GM21381 (cell line): Measurements from ENCODE around the gene EIF4G1.

Experiments used
- ATAC-seq: cut with Tn5 transposase; IDR thresholded peaks from one replicate; pipeline ENCODE4 v1.9.1; 2021; ENCODE audit warnings: mild to moderate bottlenecking, moderate library complexity; ENCODE audit not compliant: unreplicated experiment

Gene EIF4G1

DNA sequence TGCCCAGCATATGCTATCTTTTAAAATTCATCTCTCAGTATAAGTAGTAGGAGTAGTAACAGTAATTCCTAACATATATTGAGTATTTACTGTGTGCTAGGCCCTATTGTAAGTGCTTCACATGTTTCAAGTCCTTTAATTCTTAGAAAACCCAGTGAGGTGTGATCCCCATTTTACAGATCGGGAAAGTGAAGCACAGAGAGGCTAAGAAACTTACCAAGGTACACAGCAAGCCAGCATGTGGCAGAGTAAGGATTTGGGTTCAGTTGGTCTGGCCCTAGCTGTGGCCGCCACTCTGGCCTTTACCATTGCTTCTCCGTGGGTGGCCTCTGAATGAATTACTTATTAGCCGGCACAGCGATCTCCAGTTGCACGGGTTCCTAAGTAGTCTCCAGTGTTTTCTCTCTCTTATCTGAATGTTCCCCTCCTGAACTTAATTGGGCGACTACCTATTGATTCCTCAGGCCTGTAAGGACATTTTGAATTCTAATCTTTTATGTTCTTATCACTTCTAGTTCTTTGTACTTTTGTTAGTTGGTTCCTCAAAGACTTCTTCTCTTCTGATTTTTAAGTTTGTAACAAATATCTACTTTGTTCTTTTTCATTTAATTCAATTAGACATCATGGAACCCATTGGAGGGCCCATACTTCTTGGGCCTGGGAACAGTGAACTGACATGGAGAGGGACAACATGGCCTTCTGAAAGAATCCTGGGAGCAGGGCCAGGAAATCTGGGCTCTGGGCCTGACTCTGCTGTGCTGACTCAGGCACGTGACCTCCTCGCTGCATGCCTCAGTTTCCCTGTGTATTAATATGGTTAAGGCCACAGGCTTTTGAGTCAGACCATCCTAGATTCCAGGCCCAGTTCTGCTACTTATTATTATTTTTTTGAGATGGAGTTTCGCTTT, 35.4 kb downstream of the EIF4G1 start:
- no peak for ATAC-seq

DNA sequence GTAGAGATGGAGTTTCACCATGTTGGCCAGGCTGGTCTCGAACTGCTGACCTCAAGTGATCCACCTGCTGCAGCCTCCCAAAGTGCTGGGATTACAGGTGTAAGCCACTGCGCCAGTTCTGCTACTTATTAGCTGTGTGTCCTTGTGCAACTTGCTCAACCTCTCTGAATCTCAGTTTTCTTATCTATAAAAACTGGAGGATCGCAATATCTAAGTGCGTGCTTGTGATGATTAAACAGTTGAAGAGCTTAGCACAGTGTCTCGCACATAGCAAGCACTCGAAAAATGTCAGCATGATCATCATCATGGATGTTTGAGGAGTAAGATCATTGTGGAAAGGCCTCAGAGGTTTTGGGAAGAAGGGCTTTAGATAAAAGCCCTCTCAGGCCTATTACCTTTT, 36.2 kb downstream of the EIF4G1 start:
- no peak for ATAC-seq

DNA sequence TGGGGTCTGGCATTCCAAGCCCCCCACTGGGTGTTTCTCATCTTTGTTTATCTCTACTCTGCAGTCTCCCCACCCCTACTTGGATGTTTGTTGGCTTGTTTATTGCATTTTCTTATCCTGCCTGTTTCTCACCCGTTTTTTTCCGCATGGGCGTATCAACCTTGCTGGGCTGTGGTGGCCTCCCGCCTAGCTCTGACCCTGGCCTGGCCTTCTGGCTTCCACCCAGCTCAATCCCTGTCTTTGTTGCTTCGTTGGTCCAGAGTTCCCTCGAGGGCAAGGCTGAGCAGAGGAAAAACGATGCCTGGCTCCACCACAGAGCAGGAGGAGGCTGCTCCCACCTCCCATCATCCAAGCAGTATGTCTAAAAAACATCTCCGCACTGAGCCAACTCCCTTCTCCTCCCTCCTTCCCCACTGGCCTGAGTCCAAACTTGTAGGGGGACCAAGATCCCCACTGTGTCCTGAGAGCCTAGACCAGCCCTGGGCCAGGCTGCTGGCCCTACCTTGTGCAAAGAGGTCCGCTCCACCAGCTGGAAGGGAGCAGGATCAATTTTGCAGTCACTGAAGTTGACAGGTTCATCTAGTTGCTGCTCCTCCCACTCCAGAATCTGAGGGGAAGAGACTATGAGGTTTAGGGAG, 37.2 kb downstream of the EIF4G1 start:
- ATAC-seq = no peak

DNA sequence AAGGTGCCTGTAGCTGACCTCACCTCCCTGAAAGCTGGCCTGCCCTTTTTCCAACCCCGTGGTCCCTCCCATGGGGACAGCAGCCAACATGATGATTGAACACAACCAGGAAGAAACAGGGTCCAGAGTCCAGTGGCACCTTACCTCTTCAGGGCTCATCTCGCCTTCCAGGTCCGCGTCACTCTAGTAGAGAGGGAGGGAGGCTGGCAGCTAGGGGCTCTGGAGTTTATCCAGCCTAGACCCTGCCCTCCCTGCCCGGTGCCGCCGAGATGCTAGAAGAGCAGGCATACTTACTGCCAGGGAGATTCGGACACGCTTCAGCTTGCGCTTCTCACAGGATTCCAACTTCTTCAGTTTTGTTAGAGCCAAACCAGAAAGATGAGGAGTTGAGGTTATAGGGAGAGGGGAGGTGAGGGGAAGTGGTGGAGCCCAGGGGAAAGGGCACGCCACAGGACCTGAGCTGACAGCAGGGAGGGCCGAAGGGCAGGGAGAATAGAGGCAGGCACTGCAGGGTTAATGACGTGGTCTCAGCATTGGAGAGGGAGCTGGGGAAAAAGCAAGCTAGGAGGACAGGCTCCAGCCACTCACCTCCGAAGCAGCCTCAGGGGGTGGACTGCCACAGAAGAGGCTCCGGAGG, 37.9 kb downstream of the EIF4G1 start:
- ATAC-seq = no peak

DNA sequence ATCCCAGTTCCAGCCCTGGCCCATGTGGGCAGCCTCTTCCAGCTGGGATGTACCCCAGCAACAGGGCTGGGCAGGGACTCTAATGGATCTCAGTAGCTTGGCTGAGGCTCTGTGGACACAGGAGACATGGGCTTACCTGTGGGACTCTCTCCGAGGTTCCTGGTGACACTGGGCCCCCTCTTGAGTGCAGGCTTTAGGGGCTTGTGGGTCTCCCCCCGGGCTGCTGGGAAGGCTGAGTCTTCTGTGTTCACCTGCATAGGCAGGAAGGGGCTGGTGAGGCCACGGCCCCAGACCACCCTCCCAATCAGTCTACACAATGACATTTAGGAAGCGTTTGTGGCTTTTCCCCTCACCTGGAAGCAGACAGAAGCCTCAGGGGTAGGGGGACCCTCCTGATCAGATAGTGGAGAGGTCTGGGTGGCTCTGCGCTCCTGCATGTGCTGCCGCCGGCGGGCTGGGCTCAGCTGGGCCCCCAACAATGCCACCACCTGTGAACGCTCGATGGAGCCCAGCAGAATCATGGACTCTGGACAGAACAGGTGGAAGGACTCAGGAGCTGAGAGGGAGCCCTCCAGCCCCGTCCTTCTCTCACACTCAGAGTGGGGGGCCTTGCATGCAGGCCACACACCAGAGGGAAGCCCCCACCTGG, 38.6 kb downstream of the EIF4G1 start:
- ATAC-seq = no peak

DNA sequence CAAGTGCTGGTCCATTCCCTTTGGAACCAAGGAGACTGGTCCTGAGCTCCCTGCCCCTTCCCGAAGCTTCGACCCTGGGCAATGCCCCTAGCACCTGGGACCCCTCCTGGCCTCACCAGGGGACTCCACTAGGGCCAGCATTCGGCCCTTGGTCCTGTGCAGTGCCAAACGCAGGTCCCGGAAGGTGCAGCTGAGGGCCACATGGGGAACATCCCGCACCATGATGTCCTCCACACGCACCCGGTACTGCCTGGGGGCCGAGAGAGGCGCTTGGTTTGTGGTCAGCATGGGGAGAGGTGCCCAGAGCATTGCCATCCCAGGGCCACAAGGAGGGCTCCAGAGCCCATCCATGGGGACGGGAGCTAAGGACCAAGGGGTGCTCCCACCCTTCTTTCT, 39.1 kb downstream of the EIF4G1 start:
- ATAC-seq = no peak

DNA sequence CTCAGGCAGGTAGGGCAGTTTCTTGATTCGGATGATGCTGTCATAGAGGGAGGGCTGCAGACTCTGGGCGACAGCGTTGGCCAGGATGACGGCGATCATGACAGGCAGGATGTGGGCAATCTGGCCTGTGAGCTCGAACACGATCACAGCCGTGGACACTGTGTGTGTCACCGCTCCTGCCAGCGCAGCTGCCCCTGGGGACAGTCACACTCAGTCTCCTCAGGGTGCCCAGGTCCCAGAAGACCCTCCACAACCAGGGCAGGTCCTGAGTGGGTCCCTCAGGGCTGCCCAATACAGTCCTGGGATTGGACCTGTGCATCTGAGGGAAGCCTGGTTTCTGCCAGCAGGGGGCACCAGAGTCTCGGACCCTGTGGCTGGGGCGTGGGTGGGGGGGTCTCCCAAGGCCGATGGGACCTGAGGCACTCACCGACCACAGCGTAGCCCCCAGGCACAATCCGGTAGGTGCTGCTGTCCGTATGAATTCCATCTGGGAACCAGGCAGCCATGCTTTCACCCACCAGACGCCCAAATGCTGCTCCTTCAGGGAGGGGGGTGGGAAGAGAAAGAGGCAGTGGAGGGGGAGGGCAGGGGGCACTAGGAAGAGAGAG, 39.8 kb downstream of the EIF4G1 start:
- ATAC-seq = no peak

DNA sequence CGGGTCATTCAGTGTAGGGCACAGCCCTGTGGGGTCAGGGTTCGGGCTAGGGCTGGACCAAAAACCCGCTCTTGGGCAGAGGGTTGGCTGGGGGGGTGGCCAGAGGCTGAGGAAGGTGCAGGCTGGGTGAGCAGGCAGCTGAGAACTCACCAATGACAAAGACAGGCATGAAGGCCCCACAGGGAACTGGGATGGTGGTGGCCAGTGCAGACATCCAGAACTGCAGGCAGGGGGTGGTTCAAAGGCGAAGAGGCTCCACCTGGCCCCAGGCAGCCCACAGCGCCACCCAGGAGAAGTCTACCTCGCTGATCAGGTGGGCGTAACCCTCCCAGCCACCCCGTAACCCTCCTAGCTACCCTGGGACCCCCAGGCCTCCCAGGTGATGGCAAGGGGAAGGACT, 40.3 kb downstream of the EIF4G1 start:
- no peak for ATAC-seq

DNA sequence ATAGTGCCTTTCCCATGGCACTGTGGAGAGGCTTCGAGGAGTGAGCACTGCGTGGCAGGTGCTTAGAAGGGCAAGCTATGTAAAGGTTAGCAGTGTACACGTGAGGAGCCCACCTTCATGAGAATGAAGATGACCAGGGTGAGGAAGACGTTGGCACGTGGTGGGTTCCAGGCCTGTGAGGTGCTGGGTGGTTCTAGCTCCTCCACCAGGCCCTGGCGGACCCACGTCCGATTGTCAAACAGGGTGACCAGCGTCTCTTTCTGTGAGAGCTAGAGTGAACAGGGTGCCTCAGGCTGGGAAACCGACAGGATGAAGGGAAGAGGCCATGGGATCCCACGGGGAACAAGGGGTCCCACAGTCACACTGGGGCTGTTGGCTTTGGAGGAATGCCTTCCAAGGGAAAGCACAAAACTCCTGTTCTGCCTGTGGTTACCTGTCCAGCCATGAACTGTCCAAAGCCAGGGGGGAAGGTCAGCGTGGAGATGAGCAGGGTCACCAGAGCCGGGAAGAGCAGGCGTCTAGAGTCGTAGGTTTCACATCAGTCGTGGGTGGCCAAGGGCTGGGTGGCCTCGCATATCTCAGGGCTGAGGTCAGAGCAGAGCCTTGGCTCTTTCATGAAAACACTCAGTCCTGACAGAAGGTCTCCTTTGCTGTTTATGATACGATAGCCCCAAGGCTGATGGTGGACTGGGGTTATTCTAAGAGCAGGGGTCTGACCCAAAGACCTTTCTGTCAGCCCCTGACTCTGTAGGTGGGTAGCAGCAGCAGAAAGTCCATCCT, 41.0 kb downstream of the EIF4G1 start:
- ATAC-seq = no peak

DNA sequence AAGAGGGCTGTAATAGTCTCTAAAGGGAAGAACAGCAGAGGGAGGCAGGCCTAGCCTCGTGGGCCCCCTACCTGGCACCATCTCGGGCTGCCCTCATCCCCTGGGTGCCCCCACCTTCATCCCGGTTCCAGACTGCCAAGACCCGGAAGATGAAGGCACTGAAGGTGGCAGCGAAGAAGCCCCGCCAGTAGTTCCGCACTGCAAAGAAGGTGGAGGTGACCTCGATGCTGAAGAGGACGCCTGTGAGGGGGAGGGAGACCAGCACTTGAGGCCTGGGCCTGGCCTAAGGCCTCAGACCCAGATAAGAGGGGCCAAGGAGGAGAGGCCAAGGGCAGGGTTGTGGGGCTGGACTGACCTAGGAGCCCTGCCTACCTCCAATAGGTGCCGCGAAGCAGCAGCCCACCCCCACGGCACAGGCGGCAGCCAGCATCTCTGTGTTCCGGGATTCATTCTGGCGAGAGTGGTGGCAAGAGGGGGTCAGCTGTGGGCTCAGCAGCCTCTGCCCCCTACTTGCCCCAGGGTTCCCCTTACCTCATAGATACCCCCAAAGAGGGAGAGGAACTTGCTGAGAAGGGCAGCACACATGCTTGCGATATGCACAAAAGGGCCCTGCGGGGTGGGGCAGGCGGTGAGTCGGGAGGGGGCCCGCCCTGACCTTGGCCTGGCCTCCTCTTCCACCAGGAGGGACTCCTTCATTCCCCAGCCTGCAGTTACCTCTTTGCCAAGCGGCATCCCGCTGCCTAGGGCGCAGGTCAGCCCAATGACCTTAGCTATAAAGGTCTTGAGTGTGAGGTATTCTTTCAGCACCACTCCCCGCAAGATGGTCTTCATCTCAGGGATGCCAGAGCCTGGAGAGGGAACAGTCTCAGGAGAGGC, 43.1 kb downstream of the EIF4G1 start:
- ATAC-seq = no peak

DNA sequence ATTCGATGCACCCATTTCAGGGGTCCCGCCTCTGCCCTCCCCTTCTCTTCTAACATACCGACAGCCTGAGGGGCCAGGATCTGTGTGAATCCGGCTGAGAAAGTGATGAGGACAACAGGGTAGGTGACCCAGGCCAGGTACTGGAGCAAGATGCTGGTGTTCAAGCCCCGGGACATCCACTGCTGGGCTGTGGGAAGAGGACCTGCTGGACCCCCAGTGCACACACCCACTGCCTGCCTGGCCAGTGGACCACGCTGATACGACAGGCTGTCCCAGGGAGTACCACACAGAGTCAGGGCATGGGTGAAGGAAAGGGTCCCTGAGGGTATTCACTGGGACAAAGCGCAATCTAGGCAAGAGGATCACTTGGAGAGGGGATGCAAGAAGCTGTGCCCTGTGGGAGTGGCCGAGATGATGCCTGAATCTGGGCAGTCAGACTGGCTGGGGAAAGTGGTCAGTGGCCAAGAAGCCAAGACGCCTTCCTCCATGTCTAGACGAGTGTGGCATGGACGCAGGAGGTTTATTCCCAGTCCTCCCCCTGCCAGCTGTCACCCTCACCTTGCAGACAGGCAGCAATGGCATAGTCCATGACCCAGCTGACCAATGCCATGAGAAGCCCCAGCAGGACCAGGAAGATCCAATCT, 43.8 kb downstream of the EIF4G1 start:
- ATAC-seq = no peak

DNA sequence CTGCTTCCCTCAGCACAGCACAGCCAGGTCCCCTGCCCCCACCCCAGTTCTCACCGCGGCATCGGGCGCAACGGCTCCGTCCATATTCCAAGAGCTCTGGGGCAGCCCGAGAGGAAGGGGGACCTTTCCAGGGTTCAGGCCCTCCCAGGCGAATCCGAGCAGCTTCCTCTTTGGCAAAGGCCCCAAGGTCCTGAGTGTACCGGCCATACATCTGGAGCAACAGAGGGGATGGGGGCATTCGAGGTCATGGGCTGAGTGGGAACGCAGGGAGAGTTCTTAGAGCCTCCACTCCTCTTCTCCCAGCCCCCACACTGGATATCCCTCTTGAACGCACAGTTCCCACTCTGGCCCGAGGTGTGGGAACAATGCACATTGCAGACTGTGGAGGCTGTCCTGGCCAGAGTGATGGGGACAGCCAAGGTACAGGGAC, 44.5 kb downstream of the EIF4G1 start:
- no peak for ATAC-seq

DNA sequence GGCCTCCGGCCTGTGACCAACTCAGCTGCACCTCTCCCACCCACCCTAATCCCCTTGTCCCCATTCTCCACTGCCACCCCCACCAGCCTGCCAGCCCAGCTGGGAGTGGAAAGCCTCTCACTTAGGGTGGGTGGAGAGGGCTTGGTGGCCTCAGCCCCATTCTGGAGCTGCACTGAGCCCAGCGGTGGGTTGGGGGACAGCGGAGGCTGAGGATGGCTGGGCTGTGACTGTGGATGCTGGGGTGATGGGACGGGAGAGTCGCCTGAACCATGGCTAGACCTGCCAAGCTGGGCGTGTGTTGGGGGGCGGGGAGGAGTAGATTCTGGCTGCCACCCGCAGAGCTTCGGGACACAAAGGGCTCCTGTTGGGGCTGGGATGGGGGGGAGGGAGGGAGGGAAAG, 45.2 kb downstream of the EIF4G1 start:
- no peak for ATAC-seq

DNA sequence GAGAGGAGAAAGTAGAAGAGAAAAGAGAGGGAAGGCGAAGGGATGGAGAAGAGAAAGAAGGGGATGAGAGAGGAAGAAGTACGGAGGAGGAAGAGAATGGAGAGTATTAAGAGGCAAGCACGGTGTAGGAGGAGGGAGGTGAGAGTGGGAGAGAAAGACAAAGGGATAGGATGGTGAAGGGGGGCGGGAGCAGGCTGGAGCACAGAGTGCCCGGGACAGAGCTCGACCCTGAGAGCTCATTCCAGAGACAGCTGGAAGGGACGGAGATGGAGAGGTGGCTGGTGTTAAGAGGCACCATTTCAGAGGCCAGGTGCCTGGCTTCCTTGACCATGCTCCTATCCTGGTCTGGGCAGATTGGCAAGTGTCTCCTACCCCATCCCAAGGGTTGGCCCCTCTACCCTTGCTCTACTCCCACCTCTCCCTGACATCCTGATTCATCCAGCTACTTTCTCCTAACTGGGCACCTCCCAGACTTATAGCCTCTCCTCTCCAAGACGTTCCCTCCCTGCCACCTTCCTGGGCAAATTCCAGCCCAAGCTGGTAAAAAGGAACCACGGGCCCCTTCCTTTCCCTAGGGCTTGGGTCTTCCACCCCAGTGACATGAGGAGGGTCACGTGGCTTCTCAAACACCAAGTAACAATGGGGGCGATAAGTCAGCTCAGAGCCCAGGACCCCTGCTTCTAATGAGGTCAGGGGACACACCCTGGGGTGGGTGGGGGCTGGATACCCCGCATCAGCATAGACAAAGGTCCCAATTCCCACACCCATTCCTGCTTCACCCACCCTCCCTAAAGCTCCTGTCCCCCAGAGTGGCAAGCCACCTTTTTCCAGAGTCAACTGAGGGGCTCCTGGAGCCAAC, 45.9 kb downstream of the EIF4G1 start:
- ATAC-seq = no peak

DNA sequence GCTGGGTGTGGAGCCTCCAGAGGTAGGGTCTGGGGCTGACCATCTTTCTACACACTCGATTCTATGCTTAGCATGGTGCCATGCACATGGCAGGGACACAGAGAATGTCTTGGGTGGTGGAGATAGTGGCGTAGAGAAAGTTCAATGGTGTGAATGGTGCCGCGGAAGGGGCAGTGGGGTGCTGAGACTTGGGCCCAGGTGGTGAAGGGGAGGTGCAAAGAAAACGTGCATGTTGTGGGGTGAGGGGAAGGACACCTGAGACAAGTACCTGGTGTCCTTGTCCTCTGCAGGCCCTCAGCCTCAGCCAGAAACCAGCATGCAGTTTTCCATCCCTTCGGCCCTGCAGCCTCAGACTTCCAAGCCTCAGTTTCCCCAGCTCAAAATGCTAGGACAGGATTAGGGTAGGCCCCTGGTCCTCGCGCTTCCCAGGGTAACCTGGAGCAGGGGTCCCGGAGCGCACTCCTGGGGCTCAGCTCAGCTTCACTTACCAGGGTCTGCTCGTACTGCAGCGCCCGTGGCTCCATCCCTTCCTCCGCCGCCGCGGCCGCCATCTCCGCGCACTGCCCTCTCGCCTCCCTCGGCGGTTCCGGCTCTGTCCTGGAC, 46.6 kb downstream of the EIF4G1 start:
- ATAC-seq = peak; percentile 0

DNA sequence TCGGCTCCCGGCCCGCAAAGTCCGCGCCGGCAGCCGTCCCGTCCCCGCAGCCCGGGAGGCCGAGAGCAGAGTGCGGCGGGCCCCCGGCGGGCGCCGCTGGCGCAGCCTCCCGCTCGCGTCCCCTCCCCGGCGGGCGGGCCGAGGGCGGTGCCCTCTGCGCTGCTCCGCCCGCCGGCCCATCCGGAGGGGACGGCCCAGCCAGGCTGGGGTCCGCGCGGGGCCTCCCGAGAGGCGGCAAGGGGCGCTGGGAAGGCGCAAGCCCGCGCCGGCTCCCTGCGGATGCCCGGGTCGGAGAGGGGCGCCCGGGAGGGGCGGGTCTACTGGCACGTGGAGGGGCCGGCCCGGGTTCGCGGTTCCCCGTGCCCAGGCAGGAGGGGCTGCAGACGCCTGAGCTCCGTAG, 47.1 kb downstream of the EIF4G1 start, which contains the start of the genes CLCN2 and POLR2H:
Gene CLCN2 (minus strand): TSS at position 74 of the 400 bp plus-strand sequence. CDS start 126 bp downstream, outside the sequence.
Gene POLR2H (plus strand): TSS at position 179 of the 400 bp plus-strand sequence. CDS start 1,783 bp downstream, outside the sequence.
- ATAC-seq = peak; percentile 44
